Tibial nerve (tissue), 4 donors: Measurements from ENCODE around the gene TGM2. TPM values are rescaled to one million over a fixed set of nuclear protein-coding genes. Genes with fewer than 3 reads are reported as not detected.
A peak's percentile ranks its signal among the peaks of the same experiment; 100 is the strongest.

Experiments
- DNase-seq, 2 donors: peaks; one replicate each; pipeline ENCODE4 v3.0.0-alpha.2; 2019; ENCODE audit warnings: low spot score in 2 of 2
- H3K27ac ChIP-seq, 4 donors: fragments of 200-600 bp; sonication (generic) in 3 of 4; one replicate each; pipeline ENCODE4 v1.5.1; 2017 to 2019; ENCODE audit warnings: mild to moderate bottlenecking in 1 of 4
- H3K27me3 ChIP-seq, 2 donors: fragments of 200-600 bp; sonication (generic) in 1 of 2; one replicate each; pipeline versions ENCODE4 v1.5.1 to v1.6.0; 2017 to 2019
- H3K36me3 ChIP-seq, 3 donors: fragments of 200-600 bp; sonication (generic); one replicate each; pipeline ENCODE4 v1.5.1; 2018 to 2019
- H3K4me1 ChIP-seq, 4 donors: fragments of 200-600 bp; sonication (generic) in 3 of 4; one replicate each; pipeline ENCODE4 v1.5.1; 2017 to 2019
- H3K4me3 ChIP-seq, 4 donors: fragments of 200-600 bp; sonication (generic) in 3 of 4; one replicate each; pipeline ENCODE4 v1.5.1; 2017 to 2019; ENCODE audit warnings: mild to moderate bottlenecking in 1 of 4, moderate library complexity in 1 of 4
- H3K9me3 ChIP-seq, 4 donors: fragments of 200-600 bp; sonication (generic) in 3 of 4; one replicate each; pipeline ENCODE4 v1.5.1; 2017 to 2019
- CTCF ChIP-seq, 5 experiments: fragments of 200-600 bp in 3 of 5; fragments of 450-650 bp in 2 of 5; sonication (generic) in 3 of 5; IDR thresholded peaks; one replicate each; pipeline ENCODE4 v1.5.1; 2016 to 2019; ENCODE audit warnings: antibody characterized with exemption in 5 of 5, mild to moderate bottlenecking in 3 of 5, moderate library complexity in 2 of 5
- EP300 ChIP-seq, 2 donors: sonication (generic); formaldehyde crosslinking; IDR thresholded peaks; one replicate each; pipeline ENCODE4 v1.6.1; 2017; ENCODE audit warnings: antibody characterized with exemption in 2 of 2, mild to moderate bottlenecking in 1 of 2
- POLR2A ChIP-seq, 2 donors: fragments of 450-650 bp; IDR thresholded peaks; one replicate each; pipeline ENCODE4 v1.6.1; 2017; ENCODE audit warnings: antibody characterized with exemption in 2 of 2, mild to moderate bottlenecking in 2 of 2, moderate library complexity in 2 of 2
- WGBS, 2 donors: methylation state at CpG; one replicate each; pipeline ENCODE4 v1.1.5; 2018; 5-methylcytosine and 5-hydroxymethylcytosine counted together
- total RNA-seq, 4 donors: library from RNA; depleted of rRNA; stranded (reverse); fragments of >200 nt; gene quantifications; one replicate each; pipeline ENCODE4 v1.1.0, GENCODE V29; 2016

The TGM2 gene
- total RNA-seq, 4 donors from 2014 or later = 17.0 to 87.6 (median 55.8) TPM

GRCh38 chr20:38165966-38166702 is 1.1 kb upstream of the TGM2 start:
- Histone ChIP-seq H3K9me3 (no peaks in the 10 kb centered on the region), H3K36me3 (no peaks in the 10 kb centered on the region), H3K4me3 (no peak overlapping the region), H3K27ac (no peak overlapping the region), H3K4me1 (peaks cover 0 to 38% (median 3%) of the 10 kb centered on the region in 4 donors), H3K27me3 (no peaks in the 10 kb centered on the region)
- TF ChIP-seq CTCF (IDR thresholded peaks at IDR 0.05) (no peak), EP300 (IDR thresholded peaks at IDR 0.05) (no peak), POLR2A (IDR thresholded peaks at IDR 0.05) (no peak)
- WGBS, 2 donors = 55 to 63% methylated on average over 11 of the region's 11 CpGs
- no peak for DNase-seq

DNA sequence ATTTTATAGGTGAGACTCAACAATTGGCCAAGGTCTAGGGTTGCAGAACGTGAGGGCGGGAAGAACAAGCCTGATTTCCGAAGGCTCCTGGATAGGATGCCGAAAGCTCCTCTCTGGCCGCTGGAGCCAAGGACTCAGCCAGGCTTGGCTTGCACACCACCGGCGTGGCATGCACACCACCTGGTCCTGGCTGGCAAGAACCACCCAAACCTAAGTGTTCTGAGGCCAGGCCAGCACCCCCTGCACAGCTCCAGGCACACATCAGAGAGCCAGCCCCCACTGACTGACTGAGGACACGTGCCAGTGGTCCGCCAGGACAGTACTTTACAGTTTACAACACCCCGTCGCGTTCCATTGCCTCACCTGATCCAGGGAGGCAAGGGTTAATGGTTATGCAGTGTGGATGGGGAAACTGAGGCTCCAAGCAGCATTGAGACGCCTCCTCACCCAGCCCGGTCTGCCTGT is 414 bp downstream of the TGM2 start:
- no peaks in the 10 kb centered on the region for H3K9me3 ChIP-seq
- H3K36me3 ChIP-seq = no peaks in the 10 kb centered on the region
- no peak for DNase-seq
- no peaks in the 10 kb centered on the region for H3K27me3 ChIP-seq
- 68 to 76% methylated on average over 9 to 14 of the region's 14 CpGs for WGBS, 2 donors
- peak overlapping the region in 2 of 4 donors; percentile 18 to 27 for H3K27ac ChIP-seq
- H3K4me3 ChIP-seq = peak overlapping the region; percentile 13 to 46 (median 32)
- peaks cover 0 to 36% (median 3%) of the 10 kb centered on the region in 4 donors for H3K4me1 ChIP-seq
- TF ChIP-seq EP300 (IDR thresholded peaks at IDR 0.05) (no peak), POLR2A (IDR thresholded peaks at IDR 0.05) (no peak), CTCF (IDR thresholded peaks at IDR 0.05) (no peak)

DNA sequence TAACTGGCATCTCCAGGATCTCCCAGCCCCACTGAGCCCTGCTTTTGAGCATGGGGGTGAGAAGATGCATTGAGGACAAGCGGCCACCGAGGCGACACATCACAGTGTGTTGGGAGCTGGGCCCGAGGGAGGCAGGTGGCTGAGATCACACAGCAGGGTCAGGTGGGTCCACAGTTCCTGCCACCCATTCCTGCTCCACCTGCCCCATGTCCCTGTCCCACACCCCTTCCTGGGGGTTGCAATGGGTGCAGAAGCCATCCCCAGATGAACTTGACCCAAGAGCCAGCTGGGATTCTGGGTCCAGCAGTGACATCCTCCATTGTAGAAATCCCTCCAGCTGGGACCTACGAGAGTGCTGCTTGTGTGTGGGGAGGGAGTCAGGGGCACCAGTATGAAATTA is 1.0 kb downstream of the TGM2 start:
- no peaks in the 10 kb centered on the region for H3K27me3 ChIP-seq
- H3K27ac ChIP-seq = peak overlapping the region in 1 of 4 donors; percentile 0
- peaks cover 0 to 34% (median 3%) of the 10 kb centered on the region in 4 donors for H3K4me1 ChIP-seq
- no peaks in the 10 kb centered on the region for H3K9me3 ChIP-seq
- H3K36me3 ChIP-seq = no peaks in the 10 kb centered on the region
- no peak for TF ChIP-seq CTCF (IDR thresholded peaks at IDR 0.05)
- TF ChIP-seq POLR2A (IDR thresholded peaks at IDR 0.05) = no peak
- TF ChIP-seq EP300 (IDR thresholded peaks at IDR 0.05) = no peak
- H3K4me3 ChIP-seq = peak overlapping the region in 2 of 4 donors; percentile 13 to 46
- no peak for DNase-seq
- 86 to 92% methylated on average over 5 of the region's 5 CpGs for WGBS, 2 donors

GRCh38 chr20:38162878-38163875 is 1.9 kb downstream of the TGM2 start:
- H3K4me1 ChIP-seq = peaks cover 0 to 28% (median 3%) of the 10 kb centered on the region in 4 donors
- peak overlapping the region in 1 of 4 donors; percentile 0 for H3K27ac ChIP-seq

More at GRCh38 chr20:38162878-38163875, 1.9 kb downstream of the TGM2 start:
- 69 to 81% methylated on average over 15 of the region's 15 CpGs for WGBS, 2 donors
- no peaks in the 10 kb centered on the region for H3K27me3 ChIP-seq
- DNase-seq = no peak
- H3K36me3 ChIP-seq = no peaks in the 10 kb centered on the region
- no peaks in the 10 kb centered on the region for H3K9me3 ChIP-seq
- peak overlapping the region in 1 of 4 donors; percentile 46 for H3K4me3 ChIP-seq
- TF ChIP-seq EP300 (IDR thresholded peaks at IDR 0.05) (no peak), POLR2A (IDR thresholded peaks at IDR 0.05) (no peak), CTCF (IDR thresholded peaks at IDR 0.05) (no peak)
